ENCODE results near the gene PTEN.
"Not testable (repeated sequence)": the region's sequence is repeated elsewhere in the genome, so short reads cannot be mapped to it uniquely, and the experiment has no call there.

PTEN gene

GRCh38 chr10:87846023-87846422 lies 17.4 kb upstream of the PTEN start:
- DNase-seq: peak; percentile 50 to 58

DNA sequence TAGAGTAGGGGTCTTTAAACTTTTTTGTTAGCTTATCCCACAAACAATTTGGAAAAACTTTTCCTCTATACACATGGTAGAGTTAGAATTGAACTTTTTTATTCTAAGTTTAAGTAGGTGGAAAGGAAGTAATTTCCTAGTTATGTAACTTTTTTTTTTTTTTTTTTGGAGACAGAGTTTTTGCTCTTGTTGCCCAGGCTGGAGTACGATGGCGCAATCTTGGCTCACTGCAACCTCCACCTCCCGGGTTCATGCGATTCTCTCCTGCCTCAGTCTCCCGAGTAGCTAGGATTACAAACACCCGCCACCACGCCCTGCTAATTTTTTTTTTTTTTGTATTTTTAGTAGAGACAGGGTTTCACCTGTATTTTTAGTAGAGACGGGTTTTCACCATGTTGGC lies 16.7 kb upstream of the PTEN start:
- not testable (repeated sequence) for DNase-seq

GRCh38 chr10:87847550-87847949 lies 15.9 kb upstream of the PTEN start:
- no peak for DNase-seq

- DNase-seq: no peak
These were observed 14.4 kb upstream of the PTEN start for GRCh38 chr10:87849001-87849400.

DNA sequence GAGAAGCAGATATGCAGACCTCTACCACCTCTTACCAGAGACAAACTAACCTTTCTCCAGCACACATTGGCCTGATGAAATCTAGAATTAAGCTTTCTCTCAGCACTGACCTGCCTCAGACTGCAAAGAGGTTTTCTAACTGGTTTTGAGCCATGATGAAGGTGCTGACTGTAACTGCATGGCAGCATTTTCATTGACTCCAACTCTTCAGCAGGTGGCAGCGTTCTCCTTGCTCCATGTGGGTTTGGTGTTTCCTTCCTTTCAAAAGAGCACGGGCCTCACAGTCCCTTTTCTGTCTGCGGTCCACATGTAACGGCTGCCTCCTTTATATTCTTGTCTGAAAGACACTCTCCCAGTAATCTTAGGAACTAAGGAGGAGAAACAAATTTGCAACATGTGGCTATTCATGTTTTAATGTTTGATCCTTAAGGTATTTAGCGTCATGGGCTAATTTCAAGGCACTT lies 12.7 kb upstream of the PTEN start:
- peak; percentile 26 to 77 for DNase-seq

GRCh38 chr10:87852089-87852488 lies 11.3 kb upstream of the PTEN start:
- DNase-seq: no peak

DNA sequence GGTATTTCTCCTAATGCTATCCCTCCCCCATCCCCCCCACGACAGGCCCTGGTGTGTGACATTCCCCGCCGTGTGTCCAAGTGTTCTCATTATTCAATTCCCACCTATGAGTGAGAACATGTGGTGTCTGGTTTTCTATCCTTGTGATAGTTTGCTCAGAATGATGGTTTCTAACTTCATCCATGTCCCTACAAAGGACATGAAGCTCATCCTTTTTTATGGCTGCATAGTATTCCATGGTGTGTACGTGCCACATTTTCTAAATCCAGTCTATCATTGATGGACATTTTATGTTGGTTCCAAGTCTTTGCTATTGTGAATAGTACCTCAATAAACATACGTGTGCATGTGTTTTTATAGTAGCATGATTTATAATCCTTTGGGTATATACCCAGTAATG lies 8.2 kb upstream of the PTEN start:
- not testable (repeated sequence) for DNase-seq

DNA sequence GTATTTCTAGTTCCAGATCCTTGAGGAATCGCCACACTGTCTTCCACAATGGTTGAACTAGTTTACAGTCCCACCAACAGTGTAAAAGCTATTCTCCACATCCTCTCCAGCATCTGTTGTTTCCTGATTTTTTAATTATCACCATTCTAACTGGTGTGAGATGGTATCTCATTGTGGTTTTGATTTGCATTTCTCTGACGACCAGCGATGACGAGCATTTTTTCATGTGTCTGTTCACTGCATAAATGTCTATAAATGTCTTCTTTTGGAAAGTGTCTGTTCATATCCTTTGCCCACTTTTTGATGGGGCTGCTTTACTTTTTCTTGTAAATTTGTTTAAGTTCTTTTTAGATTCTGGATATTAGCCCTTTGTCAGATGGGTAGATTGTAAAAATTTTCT lies 7.8 kb upstream of the PTEN start:
- DNase-seq: not testable (repeated sequence)

DNA sequence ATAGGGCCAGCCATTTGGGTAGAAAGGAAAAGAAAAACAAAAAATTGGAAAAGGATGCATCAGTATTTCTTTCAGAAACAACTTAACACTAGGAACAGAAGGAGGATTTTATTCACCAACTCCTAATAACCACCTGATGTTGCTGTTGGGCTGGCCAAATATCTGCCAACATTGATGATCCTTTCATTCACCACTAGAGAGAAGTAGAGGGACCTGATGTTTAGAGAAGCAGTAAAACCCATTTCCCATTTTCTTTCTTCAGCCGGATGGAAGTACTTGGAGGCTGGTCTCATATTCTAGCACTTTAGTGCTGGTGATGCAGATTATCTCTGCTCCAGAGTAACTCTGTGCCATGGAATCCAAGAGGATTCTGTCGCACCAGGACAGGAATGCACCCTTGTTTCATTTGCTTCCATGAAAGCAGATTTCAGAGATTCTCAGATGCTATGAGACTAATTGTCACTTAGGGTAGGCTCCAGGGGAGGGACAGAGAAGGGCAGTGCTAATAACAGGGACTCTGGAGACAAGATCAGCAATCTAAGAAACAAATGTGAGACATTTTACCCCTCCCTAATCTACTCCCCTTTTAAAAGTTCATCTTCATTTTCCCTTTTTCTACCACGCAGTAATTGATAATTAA lies 3.1 kb upstream of the PTEN start:
- peak; percentile 35 to 41 for DNase-seq

DNA sequence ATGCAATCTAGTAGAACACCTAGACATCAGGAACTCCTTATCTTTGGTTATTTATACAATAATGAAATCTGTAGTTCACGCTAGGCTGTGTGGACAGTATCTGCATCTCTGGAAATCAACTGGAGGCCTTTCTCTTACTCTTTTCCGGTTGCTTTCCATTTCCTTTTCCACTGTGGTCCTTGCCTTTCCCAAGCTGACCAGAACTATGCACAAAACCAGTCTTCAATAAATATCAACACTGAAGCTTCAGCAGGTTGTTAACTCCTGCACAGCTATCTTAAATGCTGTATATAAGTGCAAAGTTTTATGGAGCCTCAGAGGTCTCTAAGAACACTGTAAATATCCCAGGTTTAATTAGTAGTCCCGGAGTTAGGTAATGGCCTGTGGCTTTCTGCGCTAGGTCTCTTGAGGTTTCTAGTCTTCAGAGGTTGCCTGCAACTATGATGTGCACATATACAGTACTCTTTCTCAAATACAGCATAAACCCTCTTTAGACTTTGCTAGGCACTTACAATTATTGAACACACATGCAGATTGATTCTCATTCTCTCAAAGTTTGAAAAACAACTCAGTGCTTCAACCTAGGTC lies 2.5 kb upstream of the PTEN start:
- no peak for DNase-seq

DNA sequence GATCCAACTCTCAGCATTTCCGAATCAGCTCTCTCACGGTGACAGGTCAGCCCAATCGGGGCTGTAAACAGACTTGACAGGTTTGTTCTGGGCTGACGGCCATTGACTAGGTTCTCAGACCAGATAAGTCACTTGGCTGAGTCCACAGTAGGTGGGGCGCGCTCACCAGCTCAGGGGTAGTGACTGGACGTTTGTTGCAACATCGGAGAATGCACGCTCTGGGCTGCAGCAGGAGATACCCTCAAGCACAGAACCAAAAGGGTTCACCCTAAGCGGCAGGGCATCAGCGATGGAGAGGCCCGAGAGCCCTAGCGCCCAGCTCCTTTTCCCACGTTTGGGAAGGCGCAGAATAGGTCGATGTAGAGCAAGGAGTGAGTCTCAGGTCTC lies 1.9 kb upstream of the PTEN start:
- no peak for DNase-seq

DNA sequence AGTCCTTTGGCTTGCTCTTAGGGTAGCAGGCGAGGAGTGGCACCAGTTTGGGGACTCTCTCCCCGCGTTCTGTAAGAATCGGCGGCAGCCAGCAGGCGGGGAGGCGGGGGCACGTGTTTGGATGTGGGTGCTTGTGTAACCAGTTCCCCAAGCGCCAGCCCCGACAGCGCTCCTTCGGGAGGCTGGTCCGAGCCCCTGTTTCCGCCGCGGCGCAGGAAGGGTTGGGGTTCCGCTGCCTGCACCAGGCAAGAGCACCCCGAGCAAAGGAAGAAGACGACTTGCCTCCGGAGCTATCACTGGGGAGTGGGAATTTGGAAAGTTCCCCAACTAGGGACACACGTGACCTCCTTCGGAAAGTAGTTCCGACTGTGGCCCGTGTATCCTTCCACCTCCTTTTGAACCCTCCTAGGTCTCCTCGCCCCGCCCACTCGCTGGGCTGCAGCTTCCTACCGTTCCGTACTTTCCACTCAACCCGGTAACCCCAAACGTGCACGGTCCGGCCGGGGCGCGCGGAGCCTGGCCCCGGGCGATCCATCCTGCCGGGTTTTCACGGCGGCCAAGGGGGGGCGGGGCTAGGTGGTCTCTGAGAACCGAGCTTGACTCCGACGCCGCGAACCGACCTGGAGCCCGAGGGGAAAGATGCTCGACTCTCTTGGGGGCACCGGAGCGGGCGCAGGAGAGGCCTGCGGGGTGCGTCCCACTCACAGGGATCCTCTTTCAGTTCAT lies 1.3 kb upstream of the PTEN start:
- DNase-seq: peak; percentile 46 to 83

- DNase-seq: peak in 1 of 2 experiments; percentile 81
These were observed 759 bp upstream of the PTEN start for GRCh38 chr10:87862679-87863052.

DNA sequence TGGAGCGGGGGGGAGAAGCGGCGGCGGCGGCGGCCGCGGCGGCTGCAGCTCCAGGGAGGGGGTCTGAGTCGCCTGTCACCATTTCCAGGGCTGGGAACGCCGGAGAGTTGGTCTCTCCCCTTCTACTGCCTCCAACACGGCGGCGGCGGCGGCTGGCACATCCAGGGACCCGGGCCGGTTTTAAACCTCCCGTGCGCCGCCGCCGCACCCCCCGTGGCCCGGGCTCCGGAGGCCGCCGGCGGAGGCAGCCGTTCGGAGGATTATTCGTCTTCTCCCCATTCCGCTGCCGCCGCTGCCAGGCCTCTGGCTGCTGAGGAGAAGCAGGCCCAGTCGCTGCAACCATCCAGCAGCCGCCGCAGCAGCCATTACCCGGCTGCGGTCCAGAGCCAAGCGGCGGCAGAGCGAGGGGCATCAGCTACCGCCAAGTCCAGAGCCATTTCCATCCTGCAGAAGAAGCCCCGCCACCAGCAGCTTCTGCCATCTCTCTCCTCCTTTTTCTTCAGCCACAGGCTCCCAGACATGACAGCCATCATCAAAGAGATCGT lies 598 bp downstream of the PTEN start:
- peak; percentile 1 to 42 for DNase-seq

GRCh38 chr10:87864496-87865059 lies 1.2 kb downstream of the PTEN start:
- peak in 1 of 2 experiments; percentile 33 for DNase-seq

- DNase-seq: no peak
These were observed 1.9 kb downstream of the PTEN start for GRCh38 chr10:87865241-87865881.

GRCh38 chr10:87866412-87866974 lies 3.1 kb downstream of the PTEN start:
- DNase-seq: no peak

DNA sequence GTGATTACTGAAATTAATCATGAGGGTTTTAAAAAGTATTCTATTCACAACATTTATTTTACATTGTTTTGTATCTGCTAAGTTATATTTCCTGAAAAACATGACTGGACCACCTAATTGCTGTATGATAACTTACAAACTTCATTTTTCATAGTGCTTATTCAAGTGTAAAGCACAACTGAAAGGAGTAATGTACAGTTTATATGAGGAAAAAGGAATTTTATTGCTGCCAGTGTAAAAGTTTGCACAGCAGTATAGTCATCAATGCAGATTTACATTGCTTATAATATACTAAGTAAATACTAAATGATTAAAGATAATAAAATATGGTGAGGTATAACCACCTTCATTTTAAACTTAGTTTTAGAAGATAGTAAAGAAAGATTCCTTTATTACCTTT lies 4.0 kb downstream of the PTEN start:
- DNase-seq: no peak

- DNase-seq: no peak
These were observed 4.9 kb downstream of the PTEN start for GRCh38 chr10:87868277-87868676.

DNA sequence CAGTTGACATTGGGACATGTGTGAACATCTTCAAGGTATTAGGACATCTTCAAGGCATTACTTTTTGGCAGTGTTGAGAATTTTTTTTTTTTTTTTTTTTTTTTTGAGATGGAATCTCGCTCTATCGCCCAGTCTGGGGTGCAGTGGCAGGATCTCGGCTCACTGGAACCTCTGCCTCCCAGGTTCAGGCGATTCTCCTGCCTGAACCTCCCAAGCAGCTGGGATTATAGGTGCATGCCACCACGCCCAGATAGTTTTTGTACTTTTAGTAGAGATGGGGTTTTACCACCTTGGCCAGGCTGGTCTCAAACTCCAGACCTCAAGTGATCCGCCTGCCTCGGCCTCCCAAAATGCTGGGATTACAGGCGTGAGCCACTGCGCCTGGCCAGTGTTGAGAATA lies 5.7 kb downstream of the PTEN start:
- DNase-seq: not testable (repeated sequence)

DNA sequence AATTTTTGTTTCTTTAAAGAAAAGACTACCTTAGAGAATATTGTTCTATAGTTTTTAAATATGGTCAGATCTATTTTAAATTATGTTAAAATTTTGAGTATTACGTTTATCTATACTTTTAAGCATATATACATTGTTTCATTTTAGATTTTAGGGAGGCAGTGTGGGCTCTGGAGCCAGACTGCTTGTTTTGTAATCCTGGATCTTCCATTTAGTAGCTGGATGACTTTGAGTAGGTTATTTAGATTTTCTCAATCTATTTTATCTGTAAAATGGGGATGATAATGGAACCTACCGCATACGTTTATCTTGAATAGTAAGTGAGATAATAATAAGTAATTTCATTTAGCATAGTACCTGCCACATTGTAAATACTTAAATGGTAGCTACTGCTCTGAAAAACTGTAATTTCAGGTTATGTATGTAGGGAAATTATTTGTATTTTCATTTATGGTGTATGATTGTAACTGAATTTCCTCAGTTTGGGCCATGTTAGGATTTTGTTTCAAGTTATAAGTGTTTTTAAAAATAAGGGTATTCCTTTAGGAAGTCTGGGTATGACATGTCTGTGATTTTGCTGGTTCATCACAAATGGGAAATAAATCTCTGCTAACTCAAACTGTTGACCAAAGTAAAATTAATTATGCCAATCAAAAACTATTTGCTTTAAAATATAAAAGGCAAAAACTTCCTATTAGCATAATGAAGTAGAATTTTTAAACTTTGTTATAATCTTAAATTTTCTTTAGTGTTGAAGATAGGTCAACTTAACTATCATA lies 6.5 kb downstream of the PTEN start:
- no peak for DNase-seq

GRCh38 chr10:87872828-87873227 lies 9.4 kb downstream of the PTEN start:
- no peak for DNase-seq
